CD14-positive monocyte (primary cell): Measurements from ENCODE around the gene ARHGEF6. TPM values are rescaled to one million over a fixed set of nuclear protein-coding genes. Genes with fewer than 3 reads are reported as not detected.
A peak's percentile ranks its signal among the peaks of the same experiment; 100 is the strongest.

ENCODE experiments used
- DNase-seq, 3 donors: peaks; one replicate each; pipeline ENCODE4 v3.0.0-alpha.2; 2011 to 2022
- H2AFZ ChIP-seq: 2 replicates; pipeline ENCODE4 v1.6.0; 2012; ENCODE audit warnings: mild to moderate bottlenecking, low read depth, low read length, inconsistent platforms; ENCODE audit not compliant: insufficient read depth, poor library complexity, severe bottlenecking
- H3K27ac ChIP-seq, 2 donors: 1 replicate in 1 of 2; 2 replicates in 1 of 2; pipeline ENCODE4 v1.5.1; 2012 to 2013; ENCODE audit warnings: low read length in 2 of 2, control low read depth in 1 of 2, inconsistent platforms in 1 of 2, low read depth in 1 of 2, mild to moderate bottlenecking in 1 of 2
- H3K27me3 ChIP-seq, 2 donors: one replicate each; pipeline versions ENCODE4 v1.6.0 to v1.6.1; 2011 to 2013; ENCODE audit warnings: low read length in 2 of 2; ENCODE audit not compliant: control insufficient read depth in 2 of 2, insufficient read depth in 2 of 2
- H3K36me3 ChIP-seq, 2 donors: replicated peaks in 1 of 2; 1 replicate in 1 of 2; 2 replicates in 1 of 2; pipeline versions ENCODE4 v1.5.1 to v1.6.1; 2012 to 2013; ENCODE audit warnings: low read length in 2 of 2, control low read depth in 1 of 2, inconsistent platforms in 1 of 2, mild to moderate bottlenecking in 1 of 2; ENCODE audit not compliant: insufficient read depth in 2 of 2, control insufficient read depth in 1 of 2
- H3K4me1 ChIP-seq, 2 donors: 1 replicate in 1 of 2; 2 replicates in 1 of 2; pipeline versions ENCODE4 v1.5.1 to v1.6.1; 2012 to 2013; ENCODE audit warnings: low read length in 2 of 2, control low read depth in 1 of 2, inconsistent platforms in 1 of 2, mild to moderate bottlenecking in 1 of 2, moderate library complexity in 1 of 2; ENCODE audit not compliant: insufficient read depth in 2 of 2, control insufficient read depth in 1 of 2
- H3K4me2 ChIP-seq: replicated peaks from 2 replicates; pipeline ENCODE3; 2012; ENCODE audit warnings: low read length, moderate library complexity, mild to moderate bottlenecking; ENCODE audit not compliant: poor library complexity, severe bottlenecking; ENCODE audit errors: extremely low read depth
- H3K4me3 ChIP-seq, 3 experiments: fragments of 200-600 bp in 1 of 3; sonication (generic) in 1 of 3; replicated peaks in 1 of 3; 1 replicate in 2 of 3; 2 replicates in 1 of 3; pipeline ENCODE4 v1.5.1; 2011 to 2013; ENCODE audit warnings: low read length in 3 of 3, mild to moderate bottlenecking in 3 of 3, control low read depth in 2 of 3, low read depth in 2 of 3, inconsistent platforms in 1 of 3, moderate library complexity in 1 of 3
- H3K79me2 ChIP-seq: 2 replicates; pipeline ENCODE4 v1.6.0; 2012; ENCODE audit warnings: mild to moderate bottlenecking, control low read depth, inconsistent platforms, low read length, moderate library complexity; ENCODE audit not compliant: insufficient read depth
- H3K9ac ChIP-seq: 2 replicates; pipeline ENCODE4 v1.6.0; 2017; ENCODE audit warnings: low read length, mild to moderate bottlenecking; ENCODE audit not compliant: insufficient read depth, poor library complexity, severe bottlenecking
- H3K9me3 ChIP-seq, 2 donors: replicated peaks in 1 of 2; 1 replicate in 1 of 2; 2 replicates in 1 of 2; pipeline versions ENCODE4 v1.5.1 to v1.6.1; 2012 to 2013; ENCODE audit warnings: low read length in 2 of 2, control low read depth in 1 of 2; ENCODE audit not compliant: control insufficient read depth in 1 of 2, insufficient read depth in 1 of 2
- H4K20me1 ChIP-seq: 2 replicates; pipeline ENCODE4 v1.6.0; 2012; ENCODE audit warnings: mild to moderate bottlenecking, low read length, control low read depth, moderate library complexity; ENCODE audit not compliant: insufficient read depth
- H3K27ac Mint-ChIP-seq, 7 donors: one replicate each; pipeline ENCODE4 v1.8.0; 2020; ENCODE audit warnings: mild to moderate bottlenecking in 7 of 7, mixed read lengths in 7 of 7, moderate library complexity in 6 of 7, inconsistent platforms in 2 of 7
- H3K27me3 Mint-ChIP-seq, 3 donors: one replicate each; pipeline ENCODE4 v1.8.0; 2021 to 2022; ENCODE audit warnings: low read depth in 3 of 3, mild to moderate bottlenecking in 3 of 3, mixed read lengths in 3 of 3, moderate library complexity in 3 of 3, inconsistent platforms in 1 of 3
- H3K36me3 Mint-ChIP-seq, 2 donors: one replicate each; pipeline ENCODE4 v1.8.0; 2020; ENCODE audit warnings: mixed read lengths in 2 of 2, inconsistent platforms in 1 of 2, mild to moderate bottlenecking in 1 of 2
- H3K4me1 Mint-ChIP-seq: one replicate; pipeline ENCODE4 v1.8.0; 2020; ENCODE audit warnings: mild to moderate bottlenecking, mixed read lengths
- H3K4me3 Mint-ChIP-seq, 2 donors: one replicate each; pipeline ENCODE4 v1.8.0; 2020; ENCODE audit warnings: mild to moderate bottlenecking in 2 of 2, mixed read lengths in 2 of 2, moderate library complexity in 1 of 2
- H3K9me3 Mint-ChIP-seq, 7 donors: one replicate each; pipeline ENCODE4 v1.8.0; 2020 to 2022; ENCODE audit warnings: mixed read lengths in 7 of 7, mild to moderate bottlenecking in 6 of 7, moderate library complexity in 6 of 7, inconsistent platforms in 2 of 7
- CTCF ChIP-seq: fragments of 200-600 bp; IDR thresholded peaks from one replicate; pipeline ENCODE4 v1.8.0; 2022; ENCODE audit warnings: antibody characterized with exemption, mild to moderate bottlenecking
- WGBS: methylation state at CpG from one replicate; pipeline ENCODE4 v1.1.5; 2013; ENCODE audit warnings: missing lambda C conversion rate; ENCODE audit not compliant: insufficient coverage; 5-methylcytosine and 5-hydroxymethylcytosine counted together
- intact Hi-C, 2 donors: fragments of 100-400 bp; cut with micrococcal nuclease; formaldehyde crosslinking; loops; one replicate each; pipeline versions ENCODE4 v1.15.0 to v1.15.1; 2023
- polyA plus RNA-seq, 3 donors: library from polyadenylated mRNA; depleted of rRNA in 1 of 3; unstranded in 2 of 3; stranded (reverse) in 1 of 3; fragments of 300-500 nt in 2 of 3; fragments of >200 nt in 1 of 3; fragmentation: Illumina TruSeq in 2 of 3; gene quantifications; 1 replicate in 2 of 3; 2 replicates in 1 of 3; pipeline ENCODE4 v1.2.3, GENCODE V29; 2012 to 2021

Gene ARHGEF6
- polyA plus RNA-seq, 3 donors = 51.4 to 79.2 (median 57.0) TPM

DNA sequence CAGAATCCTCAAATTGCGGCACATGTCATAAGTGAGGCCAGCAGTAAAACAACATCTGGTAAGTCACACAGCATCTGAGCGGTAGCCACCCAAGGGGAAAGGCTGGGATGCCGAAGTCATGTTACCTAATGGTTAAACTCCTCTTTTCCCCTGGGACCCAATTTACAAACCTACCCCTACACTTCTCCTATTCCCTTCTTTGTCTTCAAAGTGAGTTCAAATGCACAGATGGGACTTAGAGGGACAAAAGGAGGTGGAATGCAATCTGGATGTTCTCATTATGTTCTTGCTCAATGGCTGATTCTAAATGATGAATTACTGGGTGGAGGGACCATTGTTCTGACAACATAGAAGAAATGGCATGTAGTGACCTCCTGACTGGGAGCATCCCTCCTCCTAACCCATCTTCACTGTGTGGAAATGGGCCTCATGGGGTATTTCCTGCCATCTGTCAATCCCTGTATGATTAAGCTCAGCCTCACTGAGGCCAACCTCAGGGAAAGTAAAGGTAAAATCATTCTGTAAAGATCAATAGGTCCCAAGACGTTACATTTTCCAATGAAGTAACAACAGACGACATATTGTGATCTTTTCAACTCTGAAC, 124.3 kb downstream of the ARHGEF6 start:
- Mint-ChIP-seq H3K4me1 (no peaks in the 10 kb centered on the region), H3K27me3 (no peaks in the 10 kb centered on the region), H3K36me3 (peaks cover 10 to 13% of the 10 kb centered on the region in 2 donors), H3K4me3 (no peak overlapping the region), H3K9me3 (no peaks in the 10 kb centered on the region), H3K27ac (no peak overlapping the region)
- Histone ChIP-seq H3K9ac (no peak overlapping the region), H3K4me1 (no peaks in the 10 kb centered on the region), H3K4me3 (no peak overlapping the region), H3K27me3 (no peaks in the 10 kb centered on the region), H3K27ac (no peak overlapping the region), H3K4me2 (no peak overlapping the region), H3K79me2 (no peaks in the 10 kb centered on the region), H3K9me3 (no peaks in the 10 kb centered on the region), H3K36me3 (peaks cover 0 to 6% of the 10 kb centered on the region in 2 donors), H2AFZ (no peak overlapping the region), H4K20me1 (no peaks in the 10 kb centered on the region)
- WGBS = 100% methylated on average over 1 of the region's 5 CpGs
- TF ChIP-seq CTCF = no peak
- intact Hi-C loops = no loop called here
- no peak for DNase-seq

- peaks cover 0 to 4% (median 0%) of the 10 kb centered on the region in 3 donors for H3K27me3 Mint-ChIP-seq
- H3K9me3 Mint-ChIP-seq = no peaks in the 10 kb centered on the region
- H3K4me1 Mint-ChIP-seq = no peaks in the 10 kb centered on the region
- Histone ChIP-seq H3K9me3 (no peaks in the 10 kb centered on the region), H3K4me2 (no peak overlapping the region), H3K27me3 (no peaks in the 10 kb centered on the region), H3K79me2 (no peaks in the 10 kb centered on the region), H3K4me1 (no peaks in the 10 kb centered on the region), H3K4me3 (no peak overlapping the region), H4K20me1 (no peaks in the 10 kb centered on the region), H3K36me3 (no peaks in the 10 kb centered on the region), H2AFZ (no peak overlapping the region), H3K9ac (no peak overlapping the region), H3K27ac (no peak overlapping the region)
- H3K27ac Mint-ChIP-seq = peak overlapping the region in 1 of 7 donors; percentile 26
- no CpG with 5 or more reads among the region's 6 CpGs for WGBS
- intact Hi-C loops = no loop called here
- H3K4me3 Mint-ChIP-seq = no peak overlapping the region
- H3K36me3 Mint-ChIP-seq = peaks cover 4 to 10% of the 10 kb centered on the region in 2 donors
- no peak for DNase-seq
- no peak for TF ChIP-seq CTCF
Measured at GRCh38 chrX:136652822-136653723, 127.7 kb downstream of the ARHGEF6 start.
